ENCODE results near the gene TMEM238. TPM values are rescaled to one million over a fixed set of nuclear protein-coding genes. Genes with fewer than 3 reads are reported as not detected.

The TMEM238 gene
- total and polyA plus RNA-seq, 9 of the 15 experiments (the other 6 are each of a cell fraction or from before 2014, with no cell fraction given) = 0.18 to 5.1 (median 1.3) TPM; not detected in 4

DNA sequence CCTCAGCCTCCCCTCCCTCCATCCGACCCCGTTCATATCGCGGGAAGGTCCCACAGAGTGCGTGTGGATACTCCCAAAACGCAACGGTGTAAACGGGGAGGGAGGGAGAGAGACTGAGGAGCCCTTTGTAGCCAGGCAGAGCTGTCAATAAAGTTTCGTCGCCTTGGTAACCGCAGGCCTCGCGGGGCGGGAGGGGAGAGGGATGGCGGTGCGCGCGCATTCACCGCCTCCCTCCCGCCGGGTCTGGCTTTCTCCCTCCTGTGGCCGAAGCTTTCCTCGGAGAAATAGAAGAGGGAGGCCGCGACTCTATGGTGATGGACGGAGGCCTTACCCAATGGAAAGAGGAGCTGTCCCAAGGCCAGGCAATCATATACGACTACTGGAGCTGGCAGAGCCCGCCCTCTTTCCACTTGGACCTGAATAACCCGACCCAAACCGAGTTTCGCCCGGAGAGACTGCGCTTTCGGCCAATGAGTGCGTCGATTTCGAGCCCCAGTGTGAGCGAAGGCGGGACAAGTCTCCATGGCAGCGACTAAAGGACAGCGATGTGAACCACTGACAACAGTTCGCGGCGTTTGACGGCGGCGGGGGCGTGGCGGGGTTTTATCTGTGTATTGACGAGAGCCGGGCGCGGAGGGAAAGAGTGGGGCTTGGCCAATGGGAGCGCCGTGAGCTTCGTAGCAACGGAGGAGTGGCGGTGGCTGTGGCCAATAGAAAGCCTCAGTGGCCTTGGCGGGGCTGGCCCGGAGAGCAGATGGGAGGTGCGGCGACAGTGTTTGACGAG lies 44.8 kb downstream of the TMEM238 start, which contains the start of gene KMT5C:
TSS of gene KMT5C (plus strand) at position 772 of the 784 bp plus-strand sequence. CDS start 2,061 bp downstream, outside the sequence.
- intact Hi-C loops (cut with micrococcal nuclease) (loop anchor here (5.0 kb wide), 1 partner anchor 37 kb away; no protein-coding TSS in a partner anchor), in situ Hi-C loops (cut with MboI) (no loop called here)
- H3K36me3 ChIP-seq (ENCODE audit: control insufficient read depth, insufficient read depth, low read length) = peaks cover 26% of the 10 kb centered on the region; the same call in 2 of the 3 replicates
- H3K79me2 ChIP-seq (ENCODE audit: control insufficient read depth, insufficient read depth, low read length) = peaks cover 24% of the 10 kb centered on the region
- no TSS peak for BruUV-seq (replicated peaks)
- peak; percentile 99 to 100 (median 100) for DNase-seq (ENCODE audit: extremely low read depth in 1 of 4, low spot score in 3 of 4)
- H3K9ac ChIP-seq (ENCODE audit: insufficient read depth in 1 of 2, low read depth in 2 of 2, low read length in 2 of 2) = peak within 1 kb of the TSS; percentile 97 to 99
- H3K4me3 ChIP-seq = peak within 1 kb of the TSS; percentile 92
- POLR2A ChIA-PET = interaction anchor here (0.6 to 2.3 kb wide), 29 partner anchors 10 to 326 kb away, joined by 3 to 14 read pairs (median 4); partner anchors contain the start of genes HSPBP1, PPP6R1, RPL28 and TMEM150B
- 0 out of 2 replicates have a peak, but pooled peaks cover 6% of the 10 kb centered on the region for H4K20me1 ChIP-seq (replicated peaks; ENCODE audit: control insufficient read depth, insufficient read depth, low read length)
- peak within 1 kb of the TSS; percentile 96 for H2AFZ ChIP-seq (ENCODE audit: low read depth, low read length)
- H3K9me1 ChIP-seq (ENCODE audit: control insufficient read depth, insufficient read depth, low read length) = no peaks in the 10 kb centered on the region
- WGBS (ENCODE audit: insufficient coverage, low coverage, missing lambda C conversion rate) = under 1% methylated on average over 45 of the region's 63 CpGs
- peak within 1 kb of the TSS; percentile 97 for H3K27ac ChIP-seq (ENCODE audit: extremely low read depth, low read depth, low read length)
- peak; percentile 91 for ATAC-seq
- peaks cover 7 to 46% of the 10 kb centered on the region in 2 experiments; a peak in 4 of 5 replicates for H3K4me1 ChIP-seq (replicated peaks in 1 of 2; ENCODE audit: control insufficient read depth in 2 of 2, insufficient read depth in 2 of 2, low read length in 2 of 2)
- no peaks in the 10 kb centered on the region for H3K27me3 ChIP-seq (ENCODE audit: control insufficient read depth in 2 of 2, insufficient read depth in 2 of 2, low read length in 2 of 2)
- peak; percentile 100 for FAIRE-seq
- CTCF ChIA-PET (ENCODE audit: low intra/inter-chr PET ratio) = no interaction called here
- H3K4me2 ChIP-seq (ENCODE audit: insufficient read depth, low read length) = peak within 1 kb of the TSS; percentile 97
- H3K9me3 ChIP-seq (replicated peaks; ENCODE audit: control insufficient read depth, insufficient read depth, low read depth, low read length) = no peaks in the 10 kb centered on the region
- no peak for TF ChIP-seq TEAD2 (tag; IDR thresholded peaks at IDR 0.05)
- TF ChIP-seq ASH1L (IDR thresholded peaks at IDR 0.05; ENCODE audit: borderline replicate concordance, low read depth, partially characterized antibody) = peak; percentile 98
- TF ChIP-seq, protein P1, sequence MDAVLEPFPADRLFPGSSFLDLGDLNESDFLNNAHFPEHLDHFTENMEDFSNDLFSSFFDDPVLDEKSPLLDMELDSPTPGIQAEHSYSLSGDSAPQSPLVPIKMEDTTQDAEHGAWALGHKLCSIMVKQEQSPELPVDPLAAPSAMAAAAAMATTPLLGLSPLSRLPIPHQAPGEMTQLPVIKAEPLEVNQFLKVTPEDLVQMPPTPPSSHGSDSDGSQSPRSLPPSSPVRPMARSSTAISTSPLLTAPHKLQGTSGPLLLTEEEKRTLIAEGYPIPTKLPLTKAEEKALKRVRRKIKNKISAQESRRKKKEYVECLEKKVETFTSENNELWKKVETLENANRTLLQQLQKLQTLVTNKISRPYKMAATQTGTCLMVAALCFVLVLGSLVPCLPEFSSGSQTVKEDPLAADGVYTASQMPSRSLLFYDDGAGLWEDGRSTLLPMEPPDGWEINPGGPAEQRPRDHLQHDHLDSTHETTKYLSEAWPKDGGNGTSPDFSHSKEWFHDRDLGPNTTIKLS (IDR thresholded peaks at IDR 0.05; ENCODE audit: borderline replicate concordance, low read depth) = 0 out of 2 replicates have a peak, but pooled peaks have one; percentile 19
- TF ChIP-seq CBX1 (IDR thresholded peaks at IDR 0.05; ENCODE audit: low read depth) = no peak
- peak in 1 of 2 experiments; percentile 48; a peak in 2 of 4 replicates for TF ChIP-seq TBL1XR1 (IDR thresholded peaks at IDR 0.05; ENCODE audit: low read length in 2 of 2)
- TF ChIP-seq RBM14 (IDR thresholded peaks at IDR 0.05; ENCODE audit: borderline replicate concordance, insufficient read depth, low read depth, low read length) = no peak
- no peak for TF ChIP-seq SIN3B (IDR thresholded peaks at IDR 0.05; ENCODE audit: low read depth)
- TF ChIP-seq DNMT1 (IDR thresholded peaks at IDR 0.05) = no peak
- TF ChIP-seq, protein P2, sequence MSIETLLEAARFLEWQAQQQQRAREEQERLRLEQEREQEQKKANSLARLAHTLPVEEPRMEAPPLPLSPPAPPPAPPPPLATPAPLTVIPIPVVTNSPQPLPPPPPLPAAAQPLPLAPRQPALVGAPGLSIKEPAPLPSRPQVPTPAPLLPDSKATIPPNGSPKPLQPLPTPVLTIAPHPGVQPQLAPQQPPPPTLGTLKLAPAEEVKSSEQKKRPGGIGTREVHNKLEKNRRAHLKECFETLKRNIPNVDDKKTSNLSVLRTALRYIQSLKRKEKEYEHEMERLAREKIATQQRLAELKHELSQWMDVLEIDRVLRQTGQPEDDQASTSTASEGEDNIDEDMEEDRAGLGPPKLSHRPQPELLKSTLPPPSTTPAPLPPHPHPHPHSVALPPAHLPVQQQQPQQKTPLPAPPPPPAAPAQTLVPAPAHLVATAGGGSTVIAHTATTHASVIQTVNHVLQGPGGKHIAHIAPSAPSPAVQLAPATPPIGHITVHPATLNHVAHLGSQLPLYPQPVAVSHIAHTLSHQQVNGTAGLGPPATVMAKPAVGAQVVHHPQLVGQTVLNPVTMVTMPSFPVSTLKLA (conservative IDR thresholded peaks at IDR 0.05) = peak; percentile 79 to 86
- TF ChIP-seq ELK1 (CRISPR knock-in tag; IDR thresholded peaks at IDR 0.05) = no peak
- TF ChIP-seq, protein P3, sequence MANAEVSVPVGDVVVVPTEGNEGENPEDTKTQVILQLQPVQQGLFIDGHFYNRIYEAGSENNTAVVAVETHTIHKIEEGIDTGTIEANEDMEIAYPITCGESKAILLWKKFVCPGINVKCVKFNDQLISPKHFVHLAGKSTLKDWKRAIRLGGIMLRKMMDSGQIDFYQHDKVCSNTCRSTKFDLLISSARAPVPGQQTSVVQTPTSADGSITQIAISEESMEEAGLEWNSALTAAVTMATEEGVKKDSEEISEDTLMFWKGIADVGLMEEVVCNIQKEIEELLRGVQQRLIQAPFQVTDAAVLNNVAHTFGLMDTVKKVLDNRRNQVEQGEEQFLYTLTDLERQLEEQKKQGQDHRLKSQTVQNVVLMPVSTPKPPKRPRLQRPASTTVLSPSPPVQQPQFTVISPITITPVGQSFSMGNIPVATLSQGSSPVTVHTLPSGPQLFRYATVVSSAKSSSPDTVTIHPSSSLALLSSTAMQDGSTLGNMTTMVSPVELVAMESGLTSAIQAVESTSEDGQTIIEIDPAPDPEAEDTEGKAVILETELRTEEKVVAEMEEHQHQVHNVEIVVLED (CRISPR knock-in tag; IDR thresholded peaks at IDR 0.05) = peak; percentile 10; the same call in 1 of the 2 replicates
- no peak for TF ChIP-seq RBM15 (IDR thresholded peaks at IDR 0.05; ENCODE audit: insufficient read depth, low read length)
- TF ChIP-seq WHSC1 (IDR thresholded peaks at IDR 0.05; ENCODE audit: low read length) = no peak
- TF ChIP-seq, protein P4, sequence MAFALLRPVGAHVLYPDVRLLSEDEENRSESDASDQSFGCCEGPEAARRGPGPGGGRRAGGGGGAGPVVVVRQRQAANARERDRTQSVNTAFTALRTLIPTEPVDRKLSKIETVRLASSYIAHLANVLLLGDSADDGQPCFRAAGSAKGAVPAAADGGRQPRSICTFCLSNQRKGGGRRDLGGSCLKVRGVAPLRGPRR (CRISPR knock-in tag; IDR thresholded peaks at IDR 0.05) = no peak

Measured in K562 (cell line).